NAMALWA (cell line): ENCODE measurements around the gene FMOD.

Source experiments
- DNase-seq: peaks from one replicate; pipeline ENCODE4 v3.0.0-alpha.2; 2015; ENCODE audit warnings: low spot score

The FMOD gene

DNA sequence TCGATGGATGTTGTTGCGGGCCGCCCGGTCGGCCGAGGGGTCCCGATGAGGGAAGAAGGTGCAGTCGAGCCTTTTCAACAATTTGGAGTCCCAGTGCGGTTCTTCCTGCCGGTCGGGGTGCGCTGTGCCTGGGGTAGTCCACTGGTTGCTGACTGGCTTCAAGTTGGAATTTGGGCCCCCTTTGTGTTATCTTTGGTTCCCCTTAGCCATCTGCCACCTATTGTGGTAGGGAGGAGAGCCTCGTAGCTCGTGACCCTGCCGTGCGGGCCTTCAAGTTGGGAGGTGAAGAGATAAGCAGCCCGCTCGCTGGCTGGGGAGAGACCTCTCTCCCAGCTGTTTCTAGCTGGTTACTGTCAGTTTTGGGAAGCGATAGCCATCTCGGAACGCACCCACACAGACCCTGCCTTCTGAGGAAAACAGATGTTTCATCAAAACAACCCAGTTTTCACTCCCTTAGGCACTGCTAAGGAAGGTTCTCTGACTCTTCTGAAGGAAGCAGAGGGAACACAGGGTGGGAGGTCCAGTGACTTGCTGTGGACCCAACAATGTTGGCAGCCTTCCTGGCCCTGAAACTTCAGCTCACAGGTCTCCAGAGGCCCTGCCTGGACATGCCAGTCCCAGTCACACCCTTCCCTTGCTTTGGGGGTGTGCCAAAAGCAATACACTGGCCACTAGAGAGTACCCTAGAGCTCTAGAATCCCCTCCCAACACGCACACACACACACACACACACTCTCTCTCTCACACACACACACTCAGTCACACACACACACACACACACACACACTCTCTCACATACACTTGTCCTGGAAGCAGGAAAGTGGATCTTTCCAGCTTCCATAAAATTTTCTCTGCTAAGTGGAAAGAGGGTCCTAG, 44.6 kb downstream of the FMOD start:
- DNase-seq, result peak; percentile 72

DNA sequence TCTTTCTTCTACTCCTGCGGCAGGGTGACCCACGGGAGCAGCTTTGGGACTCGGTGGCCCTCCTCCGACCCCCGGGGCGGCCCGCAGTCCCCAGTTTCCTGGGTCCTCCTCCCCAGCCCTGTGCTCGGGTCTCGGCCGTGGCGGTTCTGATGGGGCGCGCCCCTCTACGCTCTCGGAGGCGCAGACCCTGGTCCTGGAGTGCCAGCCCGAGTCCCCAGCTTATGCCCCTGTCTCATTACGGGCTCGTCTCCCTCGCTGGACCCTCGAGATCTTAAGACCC, 45.2 kb downstream of the FMOD start:
- no peak for DNase-seq

DNA sequence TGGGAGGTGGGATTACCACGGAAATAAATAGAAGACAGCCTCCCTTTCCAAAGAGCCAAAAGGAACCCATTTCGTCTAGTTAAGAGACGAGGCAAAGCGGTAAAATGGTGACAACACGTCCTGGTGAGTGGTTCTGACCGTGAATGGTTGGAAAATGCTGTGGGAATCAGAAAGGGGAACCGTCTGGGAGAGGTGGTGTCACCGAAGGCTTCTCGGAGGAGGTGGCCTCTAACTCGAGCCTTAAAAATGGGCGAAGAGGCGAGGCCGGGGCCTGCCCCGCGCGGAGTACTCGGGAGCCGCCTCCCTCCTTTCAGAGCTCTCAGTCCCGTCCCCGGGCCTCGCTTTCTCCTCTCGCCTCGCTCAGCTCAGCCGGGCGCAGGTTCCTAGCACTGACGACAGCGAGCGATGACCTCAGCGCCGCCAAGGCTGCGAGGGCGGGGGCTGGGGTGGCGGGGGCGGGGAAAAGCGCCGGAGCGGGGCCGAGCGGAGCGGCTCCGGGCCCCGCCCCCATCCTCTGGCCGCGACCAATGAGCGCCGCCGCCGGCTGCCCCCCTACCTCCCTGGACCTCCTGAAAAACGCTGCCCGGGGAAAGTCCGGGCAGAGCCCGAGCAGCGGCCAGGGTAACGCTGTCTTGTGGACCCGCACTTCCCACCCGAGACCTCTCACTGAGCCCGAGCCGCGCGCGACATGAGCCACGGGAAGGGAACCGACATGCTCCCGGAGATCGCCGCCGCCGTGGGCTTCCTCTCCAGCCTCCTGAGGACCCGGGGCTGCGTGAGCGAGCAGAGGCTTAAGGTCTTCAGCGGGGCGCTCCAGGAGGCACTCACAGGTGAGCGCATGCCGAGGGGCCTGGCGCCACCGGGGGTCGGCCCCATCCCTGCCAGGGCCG, 45.8 kb downstream of the FMOD start, which contains the start of gene BTG2:
Gene BTG2, plus strand, starts transcription at position 601 of the 890 bp plus-strand sequence. Its CDS starts 88 bp downstream, at position 689.
- peak; percentile 94 for DNase-seq

DNA sequence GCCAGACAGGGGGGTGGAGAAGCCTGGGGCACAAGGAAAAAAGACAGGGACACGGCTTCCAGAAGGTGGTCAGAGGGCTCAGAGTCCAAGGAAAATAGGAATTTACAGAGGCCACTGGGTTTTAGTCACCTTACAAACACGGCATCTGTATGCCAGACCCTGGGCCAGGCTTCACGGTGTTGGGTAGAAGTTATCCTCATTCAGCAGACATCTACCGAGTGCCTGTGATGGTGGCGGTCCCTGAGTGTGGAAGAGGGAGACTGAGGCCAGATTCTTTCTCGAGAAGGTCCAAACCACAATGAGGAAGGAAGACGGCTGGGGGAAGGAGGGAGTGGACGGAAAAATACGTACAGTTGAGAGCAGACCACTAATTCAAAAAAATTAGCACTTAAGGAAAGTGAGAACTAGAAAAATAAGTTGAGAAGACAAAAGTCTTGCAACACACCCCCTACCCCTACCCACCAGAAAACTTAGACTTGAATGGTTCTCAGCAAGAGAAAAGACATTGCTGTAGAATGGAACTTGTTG, 46.5 kb downstream of the FMOD start:
- DNase-seq, result peak; percentile 52

DNA sequence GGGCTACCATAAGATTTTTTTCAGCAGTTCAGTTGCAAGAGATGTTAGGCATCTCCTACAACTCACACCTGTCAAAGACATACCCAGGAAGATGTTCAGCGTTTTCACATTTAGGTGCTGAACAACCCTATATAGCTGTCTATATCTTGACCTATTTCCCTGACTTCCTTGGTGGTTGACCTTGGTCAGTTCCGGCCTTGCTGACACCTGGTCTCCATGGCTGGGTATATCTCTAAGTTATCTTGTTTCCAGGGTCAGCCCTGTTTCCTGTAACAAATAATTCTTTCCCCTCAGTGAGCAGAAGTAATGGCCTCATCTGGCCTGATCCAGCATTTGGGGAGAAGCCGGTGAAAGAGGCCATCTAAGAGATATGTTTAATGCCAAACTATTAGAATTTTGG, 48.0 kb downstream of the FMOD start:
- DNase-seq, result no peak

DNA sequence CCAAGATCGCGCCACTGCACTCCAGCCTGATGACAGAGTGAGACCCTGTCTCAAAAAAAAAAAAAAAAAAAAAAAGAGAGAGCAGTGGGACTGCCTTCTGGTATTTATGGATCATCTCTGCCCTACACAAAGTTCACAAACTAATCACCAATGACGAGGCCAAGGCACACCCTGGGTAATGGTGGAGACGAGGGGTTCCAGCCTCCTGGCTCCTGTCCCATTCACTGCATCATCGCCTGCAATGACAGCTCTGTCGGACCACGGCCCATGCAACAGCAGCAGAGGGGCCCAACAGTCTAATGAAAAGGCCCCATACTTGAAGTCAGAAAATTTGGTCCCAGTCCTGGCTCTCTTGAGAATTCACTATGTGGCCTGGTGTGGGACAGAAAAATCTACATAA, 48.5 kb downstream of the FMOD start:
- no peak for DNase-seq

DNA sequence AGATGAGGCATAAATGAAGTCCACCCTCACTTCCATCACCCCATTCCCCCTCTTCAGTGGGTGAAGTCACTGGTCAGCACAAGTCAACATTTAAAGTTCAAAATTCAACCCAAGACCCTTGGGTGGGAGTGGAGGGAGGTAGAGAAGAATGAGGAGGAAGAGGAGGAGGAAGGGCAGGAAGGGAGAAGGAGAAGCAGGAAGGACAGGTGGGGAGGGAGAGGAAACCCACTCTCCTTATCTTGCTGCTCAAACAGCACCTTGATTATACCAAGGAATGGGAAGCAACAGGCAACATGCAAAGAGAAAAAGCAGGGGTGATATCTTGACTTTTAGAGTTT, 49.6 kb downstream of the FMOD start:
- DNase-seq, result no peak

DNA sequence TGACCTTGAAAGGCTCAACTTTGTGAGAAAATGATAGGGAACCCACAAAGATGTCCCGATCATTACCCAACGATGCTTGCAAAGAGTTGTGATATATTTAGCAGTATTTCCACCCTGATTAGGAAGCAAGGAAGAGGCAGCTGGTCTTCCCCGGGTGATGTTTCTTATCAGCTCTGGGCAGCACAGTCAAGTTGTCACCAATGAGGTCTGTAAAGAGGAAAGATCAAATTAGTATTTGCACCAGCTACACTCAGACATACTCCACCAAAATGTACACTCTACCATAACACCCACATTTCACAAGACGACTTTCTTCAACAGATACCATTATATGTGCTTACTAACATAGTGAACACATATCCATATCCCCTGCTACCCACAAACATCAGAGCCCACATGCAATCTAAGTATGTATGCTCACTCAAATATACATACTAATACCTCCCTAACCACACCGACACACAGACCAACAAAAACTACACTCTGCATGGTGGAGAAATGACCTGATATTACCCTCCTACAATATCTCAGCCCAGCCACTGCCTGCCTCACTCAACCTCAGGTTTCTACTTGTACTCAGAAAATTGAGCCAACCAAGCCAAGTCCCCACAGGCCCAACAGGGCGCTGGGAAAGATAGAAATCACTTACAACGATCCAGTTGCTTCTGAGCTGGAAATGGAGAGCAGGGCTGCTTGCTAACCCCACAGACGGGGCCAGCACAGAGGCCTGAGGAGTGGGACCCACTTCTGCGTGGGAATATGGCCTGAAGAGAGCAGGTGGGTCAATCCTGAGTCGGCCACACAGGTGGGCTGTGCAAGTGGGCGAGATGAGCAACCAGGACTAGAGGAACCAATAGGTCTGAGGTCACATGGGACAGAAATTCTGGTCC, 50.2 kb downstream of the FMOD start:
- peak; percentile 58 for DNase-seq

DNA sequence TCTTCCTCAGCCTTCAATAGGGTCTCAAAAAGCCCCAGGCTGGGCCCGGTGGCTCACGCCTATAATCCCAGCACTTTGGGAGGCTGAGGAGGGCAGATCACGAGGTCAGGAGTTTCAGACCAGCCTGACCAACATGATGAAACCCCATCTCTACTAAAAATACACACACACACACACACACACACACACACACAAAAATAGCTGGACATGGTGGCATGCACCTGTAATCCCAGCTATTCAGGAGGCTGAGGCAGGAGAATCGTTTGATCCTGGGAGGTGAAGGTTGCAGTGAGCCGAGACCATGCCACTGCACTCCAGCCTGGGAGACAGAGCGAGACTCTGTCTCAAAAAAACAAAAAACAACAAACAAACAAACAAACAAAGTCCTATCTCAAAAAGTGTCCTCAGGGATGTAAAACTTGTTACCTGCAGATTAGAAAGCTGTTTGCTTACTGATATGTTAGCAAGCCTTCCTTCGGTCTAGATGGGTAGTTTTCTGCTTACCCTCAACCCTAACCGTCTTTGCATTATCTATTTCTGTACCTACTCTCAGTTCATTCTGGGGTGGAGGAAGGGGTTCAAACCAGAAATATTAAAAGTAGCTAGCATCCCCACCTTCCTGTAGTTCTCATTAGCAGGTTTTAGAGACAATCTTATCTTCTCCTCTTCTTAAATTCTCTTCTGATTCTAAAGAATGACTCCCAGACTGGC, 51.0 kb downstream of the FMOD start:
- DNase-seq, result peak; percentile 72

DNA sequence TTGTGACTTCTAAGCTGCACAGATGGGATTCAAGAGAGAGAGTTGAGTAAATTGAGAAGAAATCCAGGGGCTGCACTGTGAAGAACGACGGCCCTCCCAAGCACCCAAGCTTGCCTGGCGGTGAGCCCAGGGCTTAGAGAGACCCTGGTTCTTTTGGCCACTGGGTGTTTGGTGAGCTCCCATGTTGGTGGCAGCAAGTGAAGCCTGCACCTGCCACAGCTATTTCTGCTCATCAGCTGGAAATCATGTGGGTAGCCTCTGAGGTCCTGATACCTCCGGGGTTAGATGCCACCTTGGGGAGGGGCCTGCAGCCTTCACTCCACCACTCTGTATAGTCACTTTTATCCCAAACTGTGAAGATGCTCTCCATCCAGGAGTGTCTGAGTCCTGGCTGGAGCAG, 51.8 kb downstream of the FMOD start:
- DNase-seq, result peak; percentile 97

DNA sequence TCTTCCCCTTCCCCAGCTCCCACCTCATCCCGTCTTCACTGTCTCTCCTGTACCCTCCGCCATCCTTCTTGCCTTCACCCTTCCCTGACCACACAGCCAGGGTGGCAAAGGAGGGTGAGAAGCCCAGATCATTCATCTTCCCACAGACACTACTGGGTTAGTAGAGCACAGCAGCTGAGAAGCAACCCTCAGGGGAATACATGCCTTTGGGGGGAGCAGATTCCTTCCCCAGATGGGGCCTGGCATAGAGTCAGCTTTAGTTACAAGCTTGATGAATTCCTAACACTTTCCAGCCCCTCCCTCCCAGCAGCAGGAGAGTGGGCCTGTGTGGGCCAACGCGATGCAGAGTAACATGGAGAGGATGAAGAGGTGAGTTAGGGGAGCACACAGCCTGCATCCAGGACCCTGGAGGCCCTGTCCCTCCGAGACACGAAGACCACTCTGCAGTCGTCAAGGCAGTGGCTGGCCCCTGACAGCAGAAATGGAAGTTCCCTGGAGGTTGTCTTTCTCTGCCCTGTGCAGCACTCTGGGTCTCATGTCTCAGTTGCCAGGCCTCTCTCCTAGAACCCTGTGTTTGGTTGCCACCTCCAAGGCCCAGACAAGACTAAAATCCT, 54.4 kb downstream of the FMOD start:
- no peak for DNase-seq

DNA sequence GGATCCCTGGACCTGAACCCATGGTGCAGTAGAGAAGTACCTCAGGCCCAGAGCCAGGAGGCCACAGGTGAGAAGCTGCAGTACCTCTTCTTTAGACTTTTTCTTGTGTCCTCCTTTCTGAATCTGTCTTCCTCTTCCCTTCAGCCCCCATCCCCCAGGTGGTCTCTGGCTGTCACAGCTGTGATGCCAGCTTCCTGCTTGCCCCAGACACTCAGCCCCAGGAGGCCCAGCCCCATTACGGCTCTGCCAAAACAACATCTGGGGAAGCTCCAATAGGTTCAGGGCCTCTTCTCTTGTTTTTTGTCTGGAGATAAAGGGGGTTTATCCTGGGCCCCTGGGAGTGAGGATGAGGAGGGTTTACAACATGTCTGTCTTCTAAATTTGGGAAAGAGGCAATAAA, 55.1 kb downstream of the FMOD start:
- DNase-seq, result peak; percentile 91

DNA sequence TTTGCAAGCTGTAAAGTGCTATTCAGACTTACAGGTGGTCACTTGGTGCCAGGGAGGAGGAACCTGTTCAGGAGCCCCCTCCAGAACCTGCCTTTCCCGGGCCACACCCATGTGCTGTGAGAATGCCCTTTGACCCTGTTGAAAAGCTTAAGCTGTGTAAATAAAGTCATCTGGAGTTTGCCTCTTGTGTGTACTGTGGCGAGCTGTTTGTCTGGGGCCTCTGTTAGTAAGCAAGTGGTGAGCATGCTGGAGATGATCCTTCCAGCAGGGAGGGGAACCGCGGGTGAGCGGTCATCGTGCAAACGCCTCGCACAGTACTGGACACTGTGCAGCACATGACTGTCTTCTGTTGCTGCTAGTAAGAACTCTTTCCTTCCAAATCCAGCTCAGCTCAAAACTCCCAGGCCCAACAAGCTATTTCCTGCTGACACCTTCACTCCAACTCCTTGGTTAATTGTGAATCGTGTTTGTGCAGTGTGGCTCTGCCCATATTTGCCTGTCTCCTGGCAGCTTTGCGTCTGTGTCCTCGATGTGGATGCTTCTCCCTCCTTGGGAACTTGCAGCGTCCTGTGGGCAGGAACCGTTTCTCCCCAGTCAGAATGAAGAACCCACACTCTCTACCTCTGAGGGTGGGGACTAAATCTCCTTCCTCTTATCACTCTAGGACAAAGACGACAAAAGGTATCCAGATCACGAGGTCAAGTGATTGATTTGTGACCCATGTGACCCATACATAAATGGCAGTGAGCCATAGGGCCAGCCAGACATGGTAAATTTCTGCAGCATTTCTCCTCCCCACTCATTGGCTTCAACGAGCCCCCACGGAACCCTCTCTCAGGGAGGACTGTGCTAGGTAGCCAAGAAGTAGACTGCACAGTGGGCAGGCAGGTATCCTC, 59.5 kb downstream of the FMOD start:
- DNase-seq, result no peak
